CD8-positive, alpha-beta memory T cell (primary cell): ENCODE measurements around the gene CACNA2D2. TPM values are rescaled to one million over a fixed set of nuclear protein-coding genes. Genes with fewer than 3 reads are reported as not detected.
A peak's percentile ranks its signal among the peaks of the same experiment; 100 is the strongest.

Source experiments
- CTCF ChIA-PET: fragments of 350-600 bp; sonication (Branson Sonifier 250); formaldehyde crosslinking; loops from one replicate; lab custom pipeline; 2021; ENCODE audit warnings: antibody characterized with exemption; lab: Charles Lee
- POLR2A ChIA-PET: fragments of 350-600 bp; sonication (Branson Sonifier 250); formaldehyde crosslinking; loops from one replicate; lab custom pipeline; 2021; ENCODE audit warnings: antibody characterized with exemption; lab: Charles Lee
- DNase-seq, 5 donors: peaks; one replicate each; pipeline versions ENCODE4 v3.0.0 to v3.0.0-alpha.2; 2020 to 2022; ENCODE audit warnings: mixed read lengths in 1 of 5
- H3K27ac ChIP-seq: one replicate; pipeline ENCODE4 v1.7.0; 2013; ENCODE audit warnings: low read depth, mild to moderate bottlenecking, low read length, moderate library complexity
- H3K27me3 ChIP-seq: 2 replicates; pipeline ENCODE4 v1.7.0; 2013; ENCODE audit warnings: low read length, mild to moderate bottlenecking; ENCODE audit not compliant: insufficient read depth, poor library complexity, severe bottlenecking
- H3K36me3 ChIP-seq: 2 replicates; pipeline ENCODE4 v1.7.0; 2013; ENCODE audit warnings: mild to moderate bottlenecking, low read length, moderate library complexity; ENCODE audit not compliant: insufficient read depth
- H3K4me1 ChIP-seq: 2 replicates; pipeline ENCODE4 v1.7.0; 2013; ENCODE audit warnings: mild to moderate bottlenecking, low read length, moderate library complexity; ENCODE audit not compliant: insufficient read depth
- H3K4me3 ChIP-seq: 2 replicates; pipeline ENCODE4 v1.7.0; 2013; ENCODE audit warnings: mild to moderate bottlenecking, low read length
- H3K9me3 ChIP-seq: 2 replicates; pipeline ENCODE4 v1.7.0; 2013; ENCODE audit warnings: mild to moderate bottlenecking, low read length
- H3K27ac Mint-ChIP-seq, 8 donors: one replicate each; pipeline ENCODE4 v1.8.0; 2020 to 2021; ENCODE audit warnings: mixed read lengths in 8 of 8, mild to moderate bottlenecking in 6 of 8, inconsistent platforms in 3 of 8, moderate library complexity in 3 of 8
- H3K27me3 Mint-ChIP-seq, 2 donors: one replicate each; pipeline ENCODE4 v1.8.0; 2020 to 2021; ENCODE audit warnings: mixed read lengths in 2 of 2, mild to moderate bottlenecking in 1 of 2, moderate library complexity in 1 of 2
- H3K36me3 Mint-ChIP-seq, 3 donors: one replicate each; pipeline ENCODE4 v1.8.0; 2020 to 2021; ENCODE audit warnings: mixed read lengths in 3 of 3, inconsistent platforms in 1 of 3, mild to moderate bottlenecking in 1 of 3
- H3K4me1 Mint-ChIP-seq, 3 donors: one replicate each; pipeline ENCODE4 v1.8.0; 2020 to 2021; ENCODE audit warnings: mixed read lengths in 3 of 3, inconsistent platforms in 1 of 3, mild to moderate bottlenecking in 1 of 3
- H3K4me3 Mint-ChIP-seq, 7 donors: one replicate each; pipeline ENCODE4 v1.8.0; 2020 to 2021; ENCODE audit warnings: mixed read lengths in 7 of 7, mild to moderate bottlenecking in 6 of 7, moderate library complexity in 4 of 7, inconsistent platforms in 2 of 7
- H3K9me3 Mint-ChIP-seq, 5 donors: one replicate each; pipeline ENCODE4 v1.8.0; 2020 to 2022; ENCODE audit warnings: mixed read lengths in 5 of 5, mild to moderate bottlenecking in 3 of 5, moderate library complexity in 2 of 5, inconsistent platforms in 1 of 5
- polyA plus RNA-seq: library from polyadenylated mRNA; unstranded; fragments of 300-500 nt; fragmentation: Illumina TruSeq; gene quantifications from one replicate; pipeline ENCODE4 v1.2.3, GENCODE V29; 2021
- total RNA-seq, 2 experiments: library from RNA; stranded (reverse); gene quantifications; one replicate each; pipeline ENCODE4 v1.2.3, GENCODE V29; 2021

The CACNA2D2 gene
- total and polyA plus RNA-seq, 3 experiments from 2014 or later = 0.73 to 2.6 (median 1.1) TPM

- H3K9me3 Mint-ChIP-seq = no peaks in the 10 kb centered on the region
- H3K4me3 Mint-ChIP-seq = no peak overlapping the region
- ChIA-PET POLR2A (no interaction called here), CTCF (no interaction called here)
- H3K4me1 Mint-ChIP-seq = peaks cover 27 to 49% (median 38%) of the 10 kb centered on the region in 3 donors
- Histone ChIP-seq H3K27ac (no peak overlapping the region), H3K27me3 (no peaks in the 10 kb centered on the region), H3K9me3 (no peaks in the 10 kb centered on the region), H3K36me3 (no peaks in the 10 kb centered on the region), H3K4me3 (no peak overlapping the region), H3K4me1 (peaks cover 36% of the 10 kb centered on the region)
- H3K36me3 Mint-ChIP-seq = no peaks in the 10 kb centered on the region
- no peaks in the 10 kb centered on the region for H3K27me3 Mint-ChIP-seq
- no peak for DNase-seq
- H3K27ac Mint-ChIP-seq = peak overlapping the region in 7 of 8 donors; percentile 41 to 79 (median 61)
These were observed 24.7 kb downstream of the CACNA2D2 start for GRCh38 chr3:50478671-50479260.

- no peaks in the 10 kb centered on the region for H3K9me3 Mint-ChIP-seq
- Histone ChIP-seq H3K4me1 (peaks cover 38% of the 10 kb centered on the region), H3K27me3 (no peaks in the 10 kb centered on the region), H3K9me3 (no peaks in the 10 kb centered on the region), H3K27ac (no peak overlapping the region), H3K4me3 (no peak overlapping the region), H3K36me3 (no peaks in the 10 kb centered on the region)
- DNase-seq = no peak
- H3K4me1 Mint-ChIP-seq = peaks cover 34 to 56% (median 40%) of the 10 kb centered on the region in 3 donors
- H3K27ac Mint-ChIP-seq = peak overlapping the region in 1 of 8 donors; percentile 30
- ChIA-PET POLR2A (no interaction called here), CTCF (no interaction called here)
- H3K27me3 Mint-ChIP-seq = no peaks in the 10 kb centered on the region
- no peak overlapping the region for H3K4me3 Mint-ChIP-seq
- H3K36me3 Mint-ChIP-seq = no peaks in the 10 kb centered on the region
These were observed 25.4 kb downstream of the CACNA2D2 start for GRCh38 chr3:50478051-50478450.

GRCh38 chr3:50475348-50475747 lies 28.1 kb downstream of the CACNA2D2 start:
- no peaks in the 10 kb centered on the region for H3K9me3 ChIP-seq
- CTCF ChIA-PET = interaction anchor here (0.9 kb wide), 1 partner anchor 74 kb away, joined by 4 read pairs; no protein-coding TSS in a partner anchor
- peaks cover 26% of the 10 kb centered on the region for H3K4me1 ChIP-seq
- H3K27me3 Mint-ChIP-seq = no peaks in the 10 kb centered on the region
- H3K9me3 Mint-ChIP-seq = no peaks in the 10 kb centered on the region
- H3K4me3 Mint-ChIP-seq = peak overlapping the region in 1 of 7 donors; percentile 77
- H3K4me3 ChIP-seq = no peak overlapping the region
- H3K27me3 ChIP-seq = no peaks in the 10 kb centered on the region
- peak overlapping the region in 6 of 8 donors; percentile 40 to 93 (median 65) for H3K27ac Mint-ChIP-seq
- DNase-seq = no peak
- no peaks in the 10 kb centered on the region for H3K36me3 ChIP-seq
- H3K36me3 Mint-ChIP-seq = no peaks in the 10 kb centered on the region
- no peak overlapping the region for H3K27ac ChIP-seq
- POLR2A ChIA-PET = no interaction called here
- H3K4me1 Mint-ChIP-seq = peaks cover 27 to 40% (median 37%) of the 10 kb centered on the region in 3 donors

- no peaks in the 10 kb centered on the region for H3K27me3 ChIP-seq
- Mint-ChIP-seq H3K27me3 (no peaks in the 10 kb centered on the region), H3K4me1 (peaks cover 26 to 35% (median 33%) of the 10 kb centered on the region in 3 donors), H3K9me3 (no peaks in the 10 kb centered on the region), H3K27ac (peak overlapping the region in 5 of 8 donors; percentile 57 to 96 (median 93)), H3K36me3 (no peaks in the 10 kb centered on the region), H3K4me3 (peak overlapping the region in 1 of 7 donors; percentile 57)
- ChIA-PET CTCF (interaction anchor here (0.9 to 1.4 kb wide), 2 partner anchors 75 to 76 kb away, joined by 3 to 4 read pairs; no protein-coding TSS in a partner anchor), POLR2A (no interaction called here)
- no peak overlapping the region for H3K4me3 ChIP-seq
- H3K9me3 ChIP-seq = no peaks in the 10 kb centered on the region
- H3K36me3 ChIP-seq = no peaks in the 10 kb centered on the region
- no peak for DNase-seq
- no peak overlapping the region for H3K27ac ChIP-seq
- H3K4me1 ChIP-seq = peaks cover 26% of the 10 kb centered on the region
These were observed 28.7 kb downstream of the CACNA2D2 start for GRCh38 chr3:50474717-50475116.

GRCh38 chr3:50473768-50474167 lies 29.7 kb downstream of the CACNA2D2 start:
- H3K4me1 Mint-ChIP-seq = peaks cover 26 to 32% (median 32%) of the 10 kb centered on the region in 3 donors
- ChIA-PET POLR2A (no interaction called here), CTCF (interaction anchor here (1.4 kb wide), 1 partner anchor 77 kb away, joined by 3 read pairs; no protein-coding TSS in a partner anchor)
- H3K4me3 Mint-ChIP-seq = peak overlapping the region in 4 of 7 donors; percentile 33 to 76 (median 56)
- H3K27ac ChIP-seq = no peak overlapping the region
- no peaks in the 10 kb centered on the region for H3K9me3 ChIP-seq
- H3K4me3 ChIP-seq = no peak overlapping the region
- H3K27me3 Mint-ChIP-seq = no peaks in the 10 kb centered on the region
- H3K36me3 ChIP-seq = no peaks in the 10 kb centered on the region
- H3K27me3 ChIP-seq = no peaks in the 10 kb centered on the region
- DNase-seq = peak in 2 of 5 donors; percentile 6 to 11
- H3K27ac Mint-ChIP-seq = peak overlapping the region; percentile 52 to 97 (median 87)
- H3K4me1 ChIP-seq = peaks cover 26% of the 10 kb centered on the region
- no peaks in the 10 kb centered on the region for H3K9me3 Mint-ChIP-seq
- no peaks in the 10 kb centered on the region for H3K36me3 Mint-ChIP-seq

- ChIA-PET POLR2A (interaction anchor here (0.5 kb wide), 1 partner anchor 126 kb away, joined by 6 read pairs; no protein-coding TSS in a partner anchor), CTCF (interaction anchor here (1.2 to 1.6 kb wide), 2 partner anchors 12 to 70 kb away, joined by 4 to 6 read pairs; no protein-coding TSS in a partner anchor)
- peak overlapping the region in 6 of 7 donors; percentile 15 to 78 (median 68) for H3K4me3 Mint-ChIP-seq
- peak; percentile 14 to 76 (median 51) for DNase-seq
- Histone ChIP-seq H3K27me3 (no peaks in the 10 kb centered on the region), H3K36me3 (no peaks in the 10 kb centered on the region), H3K4me3 (no peak overlapping the region), H3K27ac (no peak overlapping the region), H3K4me1 (peaks cover 26% of the 10 kb centered on the region), H3K9me3 (no peaks in the 10 kb centered on the region)
- no peaks in the 10 kb centered on the region for H3K9me3 Mint-ChIP-seq
- H3K27me3 Mint-ChIP-seq = no peaks in the 10 kb centered on the region
- no peaks in the 10 kb centered on the region for H3K36me3 Mint-ChIP-seq
- peaks cover 26 to 32% (median 32%) of the 10 kb centered on the region in 3 donors for H3K4me1 Mint-ChIP-seq
- H3K27ac Mint-ChIP-seq = peak overlapping the region; percentile 52 to 97 (median 87)
These were observed 30.5 kb downstream of the CACNA2D2 start for GRCh38 chr3:50472958-50473357.

- H3K36me3 Mint-ChIP-seq = no peaks in the 10 kb centered on the region
- H3K9me3 Mint-ChIP-seq = no peaks in the 10 kb centered on the region
- H3K4me3 ChIP-seq = no peak overlapping the region
- peak overlapping the region in 1 of 8 donors; percentile 84 for H3K27ac Mint-ChIP-seq
- no peaks in the 10 kb centered on the region for H3K27me3 Mint-ChIP-seq
- ChIA-PET POLR2A (no interaction called here), CTCF (no interaction called here)
- peaks cover 27 to 38% (median 29%) of the 10 kb centered on the region in 3 donors for H3K4me1 Mint-ChIP-seq
- no peak overlapping the region for H3K27ac ChIP-seq
- H3K27me3 ChIP-seq = no peaks in the 10 kb centered on the region
- H3K4me3 Mint-ChIP-seq = no peak overlapping the region
- no peak for DNase-seq
- H3K4me1 ChIP-seq = peaks cover 30% of the 10 kb centered on the region
- H3K36me3 ChIP-seq = no peaks in the 10 kb centered on the region
- no peaks in the 10 kb centered on the region for H3K9me3 ChIP-seq
These were observed 32.8 kb downstream of the CACNA2D2 start for GRCh38 chr3:50470658-50471057.

GRCh38 chr3:50467919-50468318 lies 35.5 kb downstream of the CACNA2D2 start:
- Mint-ChIP-seq H3K9me3 (no peaks in the 10 kb centered on the region), H3K4me3 (no peak overlapping the region), H3K4me1 (peaks cover 12 to 13% (median 13%) of the 10 kb centered on the region in 3 donors), H3K27me3 (no peaks in the 10 kb centered on the region), H3K27ac (peak overlapping the region in 2 of 8 donors; percentile 24 to 63), H3K36me3 (no peaks in the 10 kb centered on the region)
- ChIA-PET CTCF (no interaction called here), POLR2A (no interaction called here)
- Histone ChIP-seq H3K36me3 (no peaks in the 10 kb centered on the region), H3K9me3 (no peaks in the 10 kb centered on the region), H3K4me1 (peaks cover 14% of the 10 kb centered on the region), H3K27ac (no peak overlapping the region), H3K4me3 (no peak overlapping the region), H3K27me3 (no peaks in the 10 kb centered on the region)
- DNase-seq = no peak
